ENCODE measurements around the gene DECR2. TPM values are rescaled to one million over a fixed set of nuclear protein-coding genes. Genes with fewer than 3 reads are reported as not detected.

The DECR2 gene
- total and polyA plus RNA-seq, 9 of the 15 experiments (the other 6 are each of a cell fraction or from before 2014, with no cell fraction given), result 1.0 to 31.9 (median 10.3) TPM

DNA sequence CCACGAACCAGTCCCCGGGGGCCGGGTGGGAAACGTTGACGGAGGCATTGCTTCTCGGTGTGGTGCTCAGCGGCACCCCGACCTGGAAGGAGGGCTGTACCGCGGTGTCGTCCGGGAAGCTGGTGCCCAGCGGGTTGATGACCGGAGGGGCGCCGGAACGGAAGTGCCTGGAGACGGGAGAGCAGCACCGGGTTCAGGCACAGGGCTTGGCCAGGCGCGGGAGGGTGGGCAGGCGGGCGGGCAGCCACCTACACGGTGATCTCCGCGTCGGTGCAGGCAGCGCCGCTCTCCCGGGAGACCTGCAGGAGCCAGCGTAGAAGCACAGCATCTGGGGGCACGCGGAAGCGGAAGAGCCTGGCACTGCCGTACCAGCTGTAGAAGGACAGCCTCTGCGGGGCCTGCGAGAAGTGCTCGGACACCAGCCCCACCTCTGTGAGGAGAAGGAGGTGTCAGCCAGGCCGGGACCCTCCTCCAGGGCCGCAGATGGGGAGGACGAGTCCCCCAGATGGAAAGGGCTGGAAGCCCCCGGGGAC lies 24.2 kb upstream of the DECR2 start:
- Histone ChIP-seq H3K9me1 (ENCODE audit: control insufficient read depth, insufficient read depth, low read length) (no peaks in the 10 kb centered on the region), H3K9ac (ENCODE audit: insufficient read depth in 1 of 2, low read depth in 2 of 2, low read length in 2 of 2) (no peak overlapping the region; a peak in 1 of 4 replicates), H3K27ac (ENCODE audit: extremely low read depth, low read depth, low read length) (no peak overlapping the region), H3K36me3 (ENCODE audit: control insufficient read depth, insufficient read depth, low read length) (peaks cover 49% of the 10 kb centered on the region; the same call in 2 of the 3 replicates), H2AFZ (ENCODE audit: low read depth, low read length) (no peak overlapping the region), H4K20me1 (replicated peaks; ENCODE audit: control insufficient read depth, insufficient read depth, low read length) (no peaks in the 10 kb centered on the region), H3K4me2 (ENCODE audit: insufficient read depth, low read length) (no peak overlapping the region), H3K9me3 (replicated peaks; ENCODE audit: control insufficient read depth, insufficient read depth, low read depth, low read length) (no peaks in the 10 kb centered on the region), H3K4me3 (no peak overlapping the region), H3K27me3 (ENCODE audit: control insufficient read depth in 2 of 2, insufficient read depth in 2 of 2, low read length in 2 of 2) (no peaks in the 10 kb centered on the region), H3K4me1 (replicated peaks in 1 of 2; ENCODE audit: control insufficient read depth in 2 of 2, insufficient read depth in 2 of 2, low read length in 2 of 2) (peaks cover 0 to 55% of the 10 kb centered on the region in 2 experiments; a peak in 3 of 5 replicates), H3K79me2 (ENCODE audit: control insufficient read depth, insufficient read depth, low read length) (peaks cover 33% of the 10 kb centered on the region)
- FAIRE-seq, result no peak
- 86% methylated on average over 19 of the region's 42 CpGs for WGBS (ENCODE audit: insufficient coverage, low coverage, missing lambda C conversion rate)
- ATAC-seq, result no peak
- no peak for DNase-seq (ENCODE audit: extremely low read depth in 1 of 4, low spot score in 3 of 4)
- in situ Hi-C loops (cut with MboI), result no loop called here
- TF ChIP-seq FIP1L1 (IDR thresholded peaks at IDR 0.05; ENCODE audit: low read depth, low read length, poor library complexity, severe bottlenecking), result peak; percentile 29
- TF ChIP-seq RBBP5 (IDR thresholded peaks at IDR 0.05; ENCODE audit: borderline replicate concordance, insufficient read depth, low read length, poor library complexity, severe bottlenecking), result no peak
- TF ChIP-seq NFATC3 (IDR thresholded peaks at IDR 0.05), result no peak
- no peak for TF ChIP-seq POLR3G (IDR thresholded peaks at IDR 0.05; ENCODE audit: extremely low read depth, insufficient read length, insufficient replicate concordance)
- peak; percentile 20 for TF ChIP-seq PCBP1 (IDR thresholded peaks at IDR 0.05; ENCODE audit: low read depth, low read length, poor library complexity, severe bottlenecking)
- no peak for TF ChIP-seq RFX7 (CRISPR knock-in tag; IDR thresholded peaks at IDR 0.05)
- TF ChIP-seq HNRNPK (IDR thresholded peaks at IDR 0.05; ENCODE audit: low read depth, low read length, poor library complexity, severe bottlenecking), result no peak
- no peak for TF ChIP-seq ZNF253 (CRISPR knock-in tag; conservative IDR thresholded peaks at IDR 0.05)
- no peak for TF ChIP-seq SOX6 (IDR thresholded peaks at IDR 0.05)
- TF ChIP-seq NFE2L1 (tag; IDR thresholded peaks at IDR 0.05; ENCODE audit: borderline replicate concordance, low read depth), result no peak
- no peak for TF ChIP-seq ZKSCAN1 (IDR thresholded peaks at IDR 0.05; ENCODE audit: low read depth, low read length)
- no peak for TF ChIP-seq ZNF445 (CRISPR knock-in tag; IDR thresholded peaks at IDR 0.05; ENCODE audit: low read depth)
- intact Hi-C loops (cut with micrococcal nuclease), result no loop called here
- ChIA-PET CTCF (ENCODE audit: low intra/inter-chr PET ratio) (no interaction called here), POLR2A (no interaction called here)
- BruUV-seq (replicated peaks), result no TSS peak

Data from K562 (cell line).